ENCODE measurements around the gene KERA.

GRCh38 chr12:91091916-91092715 is 34.3 kb upstream of the KERA start:
- TF ChIP-seq EZH2phosphoT487 (IDR thresholded peaks at IDR 0.05; ENCODE audit: low read length) = no peak
- TF ChIP-seq, protein P1, sequence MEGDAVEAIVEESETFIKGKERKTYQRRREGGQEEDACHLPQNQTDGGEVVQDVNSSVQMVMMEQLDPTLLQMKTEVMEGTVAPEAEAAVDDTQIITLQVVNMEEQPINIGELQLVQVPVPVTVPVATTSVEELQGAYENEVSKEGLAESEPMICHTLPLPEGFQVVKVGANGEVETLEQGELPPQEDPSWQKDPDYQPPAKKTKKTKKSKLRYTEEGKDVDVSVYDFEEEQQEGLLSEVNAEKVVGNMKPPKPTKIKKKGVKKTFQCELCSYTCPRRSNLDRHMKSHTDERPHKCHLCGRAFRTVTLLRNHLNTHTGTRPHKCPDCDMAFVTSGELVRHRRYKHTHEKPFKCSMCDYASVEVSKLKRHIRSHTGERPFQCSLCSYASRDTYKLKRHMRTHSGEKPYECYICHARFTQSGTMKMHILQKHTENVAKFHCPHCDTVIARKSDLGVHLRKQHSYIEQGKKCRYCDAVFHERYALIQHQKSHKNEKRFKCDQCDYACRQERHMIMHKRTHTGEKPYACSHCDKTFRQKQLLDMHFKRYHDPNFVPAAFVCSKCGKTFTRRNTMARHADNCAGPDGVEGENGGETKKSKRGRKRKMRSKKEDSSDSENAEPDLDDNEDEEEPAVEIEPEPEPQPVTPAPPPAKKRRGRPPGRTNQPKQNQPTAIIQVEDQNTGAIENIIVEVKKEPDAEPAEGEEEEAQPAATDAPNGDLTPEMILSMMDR (IDR thresholded peaks at IDR 0.05; ENCODE audit: low read length) = no peak
